HCT116 (cell line): ENCODE data around the gene C10orf143. TPM values are rescaled to one million over a fixed set of nuclear protein-coding genes. Genes with fewer than 3 reads are reported as not detected.

ENCODE experiments used
- ATAC-seq: fragments of 200-7000 bp; cut with Tn5 transposase; 2 replicates; pipeline ENCODE4 v1.9.1; 2020; ENCODE audit warnings: mild to moderate bottlenecking, moderate library complexity
- BruUV-seq: library from RNA; stranded (reverse); fragments of 400-500 nt; replicated peaks from 2 replicates; lab custom pipeline; 2021; lab: Mats Ljungman, UMichigan
- CTCF ChIA-PET: fragments of 300-600 bp; sonication (Branson Sonifier 250); formaldehyde crosslinking; loops from one replicate; lab custom pipeline; 2021; ENCODE audit warnings: antibody characterized with exemption; lab: Charles Lee
- POLR2A ChIA-PET: fragments of 300-600, 350-600 bp; sonication (Branson Sonifier 250); formaldehyde crosslinking; loops from one replicate; lab custom pipeline; 2021; ENCODE audit warnings: antibody characterized with exemption; lab: Charles Lee
- RAD21 ChIA-PET, 2 experiments: fragments of 300-600 bp; sonication (Branson Sonifier 250); formaldehyde crosslinking; loops; one replicate each; lab custom pipeline; 2023; ENCODE audit warnings: low total read pairs in 2 of 2; ENCODE audit not compliant: uncharacterized antibody in 2 of 2, unreplicated experiment in 2 of 2, low non-redundant PET in 1 of 2; lab: Charles Lee
- DNase-seq: peaks from one replicate; pipeline ENCODE4 v3.0.0-alpha.2; 2010; ENCODE audit warnings: low read depth, low spot score
- H2AFZ ChIP-seq: fragments of 200-600 bp; shearing (Covaris generic), sonication (generic); 2 replicates; pipeline ENCODE4 v1.6.1; 2017; ENCODE audit warnings: low read depth, mixed run types, mixed read lengths, antibody characterized with exemption, low read length; ENCODE audit not compliant: poor library complexity, severe bottlenecking
- H3K27ac ChIP-seq: 2 replicates; pipeline ENCODE4 v1.5.1; 2012; ENCODE audit warnings: low read depth, low read length
- H3K27me3 ChIP-seq: fragments of 200-600 bp; sonication (generic); 2 replicates; pipeline ENCODE4 v1.6.1; 2016; ENCODE audit warnings: mixed run types, low read length, mixed read lengths; ENCODE audit not compliant: insufficient read depth
- H3K36me3 ChIP-seq, 2 experiments: fragments of 200-500 bp in 1 of 2; fragments of 200-600 bp in 1 of 2; sonication (Bioruptor generic) in 1 of 2; sonication (generic) in 1 of 2; 2 replicates each; pipeline versions ENCODE4 v1.5.1 to v1.6.1; 2014 to 2016; ENCODE audit warnings: low read length in 2 of 2, inconsistent platforms in 1 of 2, mixed read lengths in 1 of 2, mixed run types in 1 of 2; ENCODE audit not compliant: insufficient read depth in 2 of 2, control insufficient read depth in 1 of 2
- H3K4me1 ChIP-seq, 2 experiments: fragments of 200-600 bp in 1 of 2; sonication (generic) in 1 of 2; 2 replicates each; pipeline versions ENCODE4 v1.5.1 to v1.6.1; 2012 to 2017; ENCODE audit warnings: low read length in 2 of 2, inconsistent platforms in 1 of 2, mild to moderate bottlenecking in 1 of 2, mixed read lengths in 1 of 2, mixed run types in 1 of 2, moderate library complexity in 1 of 2; ENCODE audit not compliant: insufficient read depth in 2 of 2, control insufficient read depth in 1 of 2
- H3K4me2 ChIP-seq: fragments of 200-600 bp; sonication (generic); 2 replicates; pipeline ENCODE4 v1.6.1; 2017; ENCODE audit warnings: mixed run types, low read length, mixed read lengths
- H3K4me3 ChIP-seq, 2 experiments: fragments of 200-600 bp in 1 of 2; sonication (generic) in 1 of 2; replicated peaks in 1 of 2; 2 replicates each; pipeline ENCODE4 v1.5.1; 2011 to 2016; ENCODE audit warnings: low read length in 2 of 2, control low read depth in 1 of 2, low read depth in 1 of 2, mild to moderate bottlenecking in 1 of 2, mixed read lengths in 1 of 2, mixed run types in 1 of 2
- H3K79me2 ChIP-seq: fragments of 200-600 bp; sonication (generic); 2 replicates; pipeline ENCODE4 v1.6.1; 2017; ENCODE audit warnings: mild to moderate bottlenecking, mixed run types, low read length, moderate library complexity, mixed read lengths; ENCODE audit not compliant: insufficient read depth
- H3K9ac ChIP-seq: fragments of 200-600 bp; sonication (generic); 2 replicates; pipeline ENCODE4 v1.6.1; 2016; ENCODE audit warnings: low read length, mixed read lengths
- H3K9me2 ChIP-seq: fragments of 200-600 bp; sonication (generic), shearing (Covaris generic); 2 replicates; pipeline ENCODE4 v1.6.1; 2017; ENCODE audit warnings: mixed run types, mild to moderate bottlenecking, moderate library complexity; ENCODE audit not compliant: insufficient read depth
- H3K9me3 ChIP-seq, 2 experiments: fragments of 200-500 bp in 1 of 2; fragments of 200-600 bp in 1 of 2; sonication (Bioruptor generic) in 1 of 2; sonication (generic) in 1 of 2; 2 replicates each; pipeline ENCODE4 v1.6.1; 2014 to 2017; ENCODE audit warnings: low read length in 2 of 2, mixed read lengths in 2 of 2, inconsistent platforms in 1 of 2, low read depth in 1 of 2, mild to moderate bottlenecking in 1 of 2, mixed run types in 1 of 2, moderate library complexity in 1 of 2; ENCODE audit not compliant: control insufficient read depth in 1 of 2, insufficient read depth in 1 of 2
- H4K20me1 ChIP-seq: fragments of 200-600 bp; sonication (generic), shearing (Covaris generic); 2 replicates; pipeline ENCODE4 v1.6.1; 2017; ENCODE audit warnings: mixed run types, mild to moderate bottlenecking, moderate library complexity; ENCODE audit not compliant: insufficient read depth
- CBX3 ChIP-seq: IDR thresholded peaks from 2 replicates; pipeline ENCODE4 v1.6.1; 2012; ENCODE audit warnings: low read depth
- CTCF ChIP-seq, 3 experiments: fragments of 200-600 bp in 1 of 3; sonication (generic) in 1 of 3; IDR thresholded peaks in 2 of 3; conservative IDR thresholded peaks in 1 of 3; 2 replicates each; pipeline ENCODE4 v1.5.1; 2012 to 2017; ENCODE audit warnings: low read depth in 2 of 3, low read length in 2 of 3, antibody characterized with exemption in 1 of 3, borderline replicate concordance in 1 of 3, control low read depth in 1 of 3, mild to moderate bottlenecking in 1 of 3, mixed read lengths in 1 of 3, mixed run types in 1 of 3, moderate library complexity in 1 of 3; ENCODE audit not compliant: insufficient read depth in 1 of 3
- EZH2phosphoT487 ChIP-seq: fragments of 200-600 bp; IDR thresholded peaks from 2 replicates; pipeline ENCODE4 v1.6.1; 2018; ENCODE audit warnings: antibody characterized with exemption, borderline replicate concordance
- JUND ChIP-seq: IDR thresholded peaks from 2 replicates; pipeline ENCODE4 v1.6.1; 2012
- MAX ChIP-seq: IDR thresholded peaks from 2 replicates; pipeline ENCODE4 v1.6.1; 2012
- SIN3A ChIP-seq: IDR thresholded peaks from 2 replicates; pipeline ENCODE4 v1.6.1; 2012; ENCODE audit warnings: low read depth
- TCF7L2 ChIP-seq: IDR thresholded peaks from 2 replicates; pipeline ENCODE4 v1.7.0; 2011; ENCODE audit warnings: borderline replicate concordance, inconsistent platforms; ENCODE audit not compliant: insufficient read depth, insufficient read length; ENCODE audit errors: extremely low read depth
- ZBTB33 ChIP-seq: IDR thresholded peaks from 2 replicates; pipeline ENCODE4 v1.6.1; 2011; ENCODE audit warnings: mild to moderate bottlenecking, low read length, moderate library complexity; ENCODE audit not compliant: insufficient replicate concordance; ENCODE audit errors: extremely low read depth
- ZNF274 ChIP-seq: fragments of 200-500 bp; sonication (Bioruptor generic); IDR thresholded peaks from 2 replicates; pipeline ENCODE4 v1.6.1; 2014; ENCODE audit warnings: mild to moderate bottlenecking, low read depth, low read length, inconsistent platforms
- intact Hi-C: fragments of 100-400 bp; cut with micrococcal nuclease; formaldehyde crosslinking; loops from 2 replicates; pipeline ENCODE4 v1.10.0; 2022
- total RNA-seq: library from RNA; stranded (reverse); gene quantifications from one replicate; pipeline ENCODE4 v1.2.1, GENCODE V29; 2021; ENCODE audit not compliant: unreplicated experiment

C10orf143 gene
- total RNA-seq, 1 experiment from 2014 or later = 0.66 TPM

GRCh38 chr10:130053561-130053960 lies 57.1 kb downstream of the C10orf143 start:
- ATAC-seq = no peak
- CTCF ChIA-PET = no interaction called here

GRCh38 chr10:130052193-130052592 lies 58.4 kb downstream of the C10orf143 start:
- no TSS peak for BruUV-seq
- no peaks in the 10 kb centered on the region for H3K79me2 ChIP-seq
- H3K9me2 ChIP-seq = no peaks in the 10 kb centered on the region
- CTCF ChIA-PET = no interaction called here
- H4K20me1 ChIP-seq = no peaks in the 10 kb centered on the region
- no peak for ATAC-seq
- RAD21 ChIA-PET = no interaction called here
- DNase-seq = no peak
- no peaks in the 10 kb centered on the region for H3K4me1 ChIP-seq
- no peaks in the 10 kb centered on the region for H3K27me3 ChIP-seq
- H3K9ac ChIP-seq = no peak overlapping the region
- intact Hi-C loops = no loop called here
- H2AFZ ChIP-seq = no peak overlapping the region
- H3K36me3 ChIP-seq = no peaks in the 10 kb centered on the region
- no peak overlapping the region for H3K4me2 ChIP-seq
- H3K9me3 ChIP-seq = no peaks in the 10 kb centered on the region
- no peak overlapping the region for H3K4me3 ChIP-seq
- POLR2A ChIA-PET = no interaction called here
- no peak for TF ChIP-seq ZBTB33
- no peak for TF ChIP-seq EZH2phosphoT487
- TF ChIP-seq TCF7L2 = no peak
- no peak for TF ChIP-seq MAX
- no peak overlapping the region for H3K27ac ChIP-seq

More at GRCh38 chr10:130053561-130053960, 57.1 kb downstream of the C10orf143 start:
- H3K4me3 ChIP-seq = no peak overlapping the region
- no peak overlapping the region for H2AFZ ChIP-seq
- H3K4me2 ChIP-seq = no peak overlapping the region
- no peaks in the 10 kb centered on the region for H3K27me3 ChIP-seq
- DNase-seq = no peak
- ChIA-PET RAD21 (no interaction called here), POLR2A (no interaction called here)
- H3K79me2 ChIP-seq = no peaks in the 10 kb centered on the region
- H3K4me1 ChIP-seq = no peaks in the 10 kb centered on the region
- H4K20me1 ChIP-seq = no peaks in the 10 kb centered on the region
- no TSS peak for BruUV-seq
- no peaks in the 10 kb centered on the region for H3K9me3 ChIP-seq
- intact Hi-C loops = no loop called here
- H3K27ac ChIP-seq = no peak overlapping the region
- no peak for TF ChIP-seq ZNF274
- TF ChIP-seq CBX3 = no peak
- TF ChIP-seq EZH2phosphoT487 = no peak
- TF ChIP-seq CTCF (IDR thresholded peaks at IDR 0.05 in 2 of 3, conservative IDR thresholded peaks at IDR 0.05 in 1 of 3; ENCODE audit: borderline replicate concordance in 1 of 3, insufficient read depth in 1 of 3, low read depth in 2 of 3, low read length in 2 of 3) = no peak
- TF ChIP-seq SIN3A = no peak
- TF ChIP-seq JUND = no peak
- no peaks in the 10 kb centered on the region for H3K36me3 ChIP-seq
- no peak overlapping the region for H3K9ac ChIP-seq
- no peaks in the 10 kb centered on the region for H3K9me2 ChIP-seq
